ENCODE data around the gene CLEC1A.
"Not testable (repeated sequence)": the region's sequence is repeated elsewhere in the genome, so short reads cannot be mapped to it uniquely, and the experiment has no call there.

Gene CLEC1A

GRCh38 chr12:10031771-10032175 is 67.0 kb downstream of the CLEC1A start:
- ATAC-seq: no peak
- Mint-ChIP-seq H3K9me3 (no peaks in the 10 kb centered on the region), H3K27me3 (no peaks in the 10 kb centered on the region), H3K4me1 (no peaks in the 10 kb centered on the region), H3K4me3 (no peak overlapping the region), H3K27ac (peak overlapping the region in 1 of 2 donors; percentile 29)
- DNase-seq: no peak

- no peak overlapping the region for H3K4me3 Mint-ChIP-seq
- no peaks in the 10 kb centered on the region for H3K9me3 Mint-ChIP-seq
- DNase-seq: no peak
- H3K4me1 Mint-ChIP-seq: no peaks in the 10 kb centered on the region
- H3K27me3 Mint-ChIP-seq: no peaks in the 10 kb centered on the region
- no peak overlapping the region for H3K27ac Mint-ChIP-seq
- ATAC-seq: no peak
These were observed 67.5 kb downstream of the CLEC1A start for GRCh38 chr12:10031321-10031720.

DNA sequence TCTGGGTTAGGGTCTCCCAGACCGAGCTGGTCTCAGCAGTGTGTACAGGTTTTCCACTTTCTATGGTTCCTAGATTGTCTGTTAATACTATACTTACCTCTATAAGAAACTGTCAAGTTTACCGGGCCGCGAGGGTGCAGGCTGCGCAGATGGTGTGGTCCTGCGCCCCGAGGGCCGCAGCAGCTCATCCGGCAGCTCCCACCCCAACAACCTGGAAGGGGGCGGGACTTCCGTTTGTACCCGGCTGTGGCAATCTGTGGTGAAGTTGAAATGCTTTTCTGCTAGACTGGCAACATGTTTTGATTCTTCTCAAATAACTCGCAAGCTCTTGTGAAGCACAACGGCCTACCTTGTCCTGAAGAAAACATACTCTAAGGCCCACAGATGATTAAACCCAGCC is 68.3 kb downstream of the CLEC1A start, which contains the start of gene CLEC9A:
TSS of gene CLEC9A (plus strand) at position 237 of the 400 bp plus-strand sequence. CDS start 22,006 bp downstream, outside the sequence.
- no peaks in the 10 kb centered on the region for H3K4me1 Mint-ChIP-seq
- peak within 1 kb of the TSS in 1 of 2 donors; percentile 37 for H3K27ac Mint-ChIP-seq
- no peaks in the 10 kb centered on the region for H3K9me3 Mint-ChIP-seq
- no peaks in the 10 kb centered on the region for H3K27me3 Mint-ChIP-seq
- ATAC-seq (no peak), DNase-seq (no peak)
- no peak within 1 kb of the TSS for H3K4me3 Mint-ChIP-seq

GRCh38 chr12:10027721-10028120 is 71.1 kb downstream of the CLEC1A start:
- H3K4me3 Mint-ChIP-seq: no peak overlapping the region
- DNase-seq (no peak), ATAC-seq (no peak)
- H3K4me1 Mint-ChIP-seq: no peaks in the 10 kb centered on the region
- H3K27ac Mint-ChIP-seq: no peak overlapping the region
- no peaks in the 10 kb centered on the region for H3K27me3 Mint-ChIP-seq
- no peaks in the 10 kb centered on the region for H3K9me3 Mint-ChIP-seq

DNA sequence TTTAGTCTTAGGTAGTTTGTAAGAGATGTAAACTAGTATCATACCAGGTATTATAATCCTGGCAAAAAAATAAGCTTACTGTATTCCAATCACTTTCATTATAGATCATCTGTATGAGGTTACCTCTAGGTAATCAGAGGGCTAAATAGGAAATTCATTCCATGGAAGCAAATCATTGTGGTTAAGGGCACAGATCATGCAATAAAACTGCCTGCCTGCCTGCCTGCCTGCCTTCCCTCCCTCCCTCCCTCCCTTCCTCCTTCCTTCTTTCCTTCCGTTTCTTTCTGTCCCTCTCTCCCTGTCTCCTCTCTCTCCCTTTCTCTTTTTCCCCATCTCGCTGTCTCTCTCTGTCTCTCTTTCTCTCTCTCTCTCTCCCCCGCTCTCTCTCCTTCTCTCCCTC is 71.5 kb downstream of the CLEC1A start:
- Mint-ChIP-seq H3K4me1 (no peaks in the 10 kb centered on the region), H3K27ac (no peak overlapping the region), H3K9me3 (no peaks in the 10 kb centered on the region), H3K4me3 (no peak overlapping the region), H3K27me3 (no peaks in the 10 kb centered on the region)
- ATAC-seq: no peak
- no peak for DNase-seq

GRCh38 chr12:10026666-10027065 is 72.1 kb downstream of the CLEC1A start:
- not testable (repeated sequence) for ATAC-seq, H3K9me3 Mint-ChIP-seq, H3K4me3 Mint-ChIP-seq, H3K27me3 Mint-ChIP-seq, H3K4me1 Mint-ChIP-seq, DNase-seq
- H3K27ac Mint-ChIP-seq: peak overlapping the region in 1 of 2 donors; percentile 66

- ATAC-seq (no peak), DNase-seq (no peak)
- H3K27me3 Mint-ChIP-seq: no peaks in the 10 kb centered on the region
- no peak overlapping the region for H3K4me3 Mint-ChIP-seq
- H3K27ac Mint-ChIP-seq: no peak overlapping the region
- H3K4me1 Mint-ChIP-seq: no peaks in the 10 kb centered on the region
- H3K9me3 Mint-ChIP-seq: no peaks in the 10 kb centered on the region
These were observed 73.5 kb downstream of the CLEC1A start for GRCh38 chr12:10025236-10025635.

DNA sequence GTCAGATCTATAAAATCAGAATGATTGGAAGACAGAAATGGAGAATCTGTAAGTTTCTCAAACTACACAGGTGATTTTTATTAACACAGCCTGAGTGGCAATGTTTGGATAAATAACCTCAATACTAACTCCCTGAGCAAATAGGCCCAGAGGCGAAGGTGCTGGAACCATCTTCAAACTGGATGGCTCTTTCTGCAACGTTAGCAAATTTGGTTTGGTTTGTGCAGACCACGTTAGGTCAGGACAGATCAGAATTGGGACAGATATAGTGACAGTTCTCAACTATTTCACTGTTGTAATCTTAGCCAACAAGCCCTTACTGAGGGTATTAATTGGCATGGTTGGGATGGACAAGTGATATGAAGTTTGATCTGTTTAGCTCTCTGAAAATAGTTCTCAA is 77.4 kb downstream of the CLEC1A start:
- DNase-seq (no peak), ATAC-seq (no peak)
- Mint-ChIP-seq H3K27me3 (no peaks in the 10 kb centered on the region), H3K4me3 (no peak overlapping the region), H3K4me1 (no peaks in the 10 kb centered on the region), H3K27ac (no peak overlapping the region), H3K9me3 (no peaks in the 10 kb centered on the region)
